ENCODE measurements around the gene SYNE4. TPM values are rescaled to one million over a fixed set of nuclear protein-coding genes. Genes with fewer than 3 reads are reported as not detected.

Gene SYNE4
- under 1 TPM in 3 of 4 donors, not detected in 1; 0.26 to 0.95 (median 0.57) TPM for total RNA-seq

- peaks cover 0 to 9% (median 0%) of the 10 kb centered on the region in 3 donors for H3K36me3 ChIP-seq
- H3K27ac ChIP-seq, result peak within 1 kb of the TSS; percentile 37 to 82 (median 78)
- DNase-seq, result no peak
- intact Hi-C loops (cut with DNase I), result no loop called here
- peak within 1 kb of the TSS; percentile 23 to 70 (median 47) for H3K4me3 ChIP-seq
- WGBS, 2 donors, result 61 to 64% methylated on average over 4 to 10 of the region's 19 CpGs
- H3K4me1 ChIP-seq, result peaks cover 10 to 32% (median 11%) of the 10 kb centered on the region in 3 donors
- TF ChIP-seq CTCF (IDR thresholded peaks at IDR 0.05), result no peak
- no peak for TF ChIP-seq POLR2A (IDR thresholded peaks at IDR 0.05)
- H3K27me3 ChIP-seq, result no peaks in the 10 kb centered on the region
- H3K9me3 ChIP-seq, result no peaks in the 10 kb centered on the region
These were observed at the start of gene SYNE4 for GRCh38 chr19:36008336-36008978. Gene SYNE4 (minus strand): TSS chr19:36008813. CDS start chr19:36008681, 132 bp downstream.

- peak within 1 kb of the TSS; percentile 94 to 99 (median 96) for H3K27ac ChIP-seq
- H3K36me3 ChIP-seq, result no peaks in the 10 kb centered on the region
- TF ChIP-seq POLR2A (IDR thresholded peaks at IDR 0.05) (peak in 1 of 4 donors; percentile 12), CTCF (IDR thresholded peaks at IDR 0.05) (peak in 1 of 6 experiments; percentile 4)
- intact Hi-C loops (cut with DNase I), result loop anchor here (10.0 kb wide), 1 partner anchor 60 kb away; the partner anchor contains the start of genes OVOL3, POLR2I and TBCB
- 2% methylated on average over 20 to 43 of the region's 76 CpGs for WGBS, 2 donors
- no peaks in the 10 kb centered on the region for H3K27me3 ChIP-seq
- H3K4me1 ChIP-seq, result peaks cover 12 to 30% (median 18%) of the 10 kb centered on the region in 3 donors
- peak; percentile 89 for DNase-seq
- peak within 1 kb of the TSS; percentile 61 to 90 (median 70) for H3K4me3 ChIP-seq
- no peaks in the 10 kb centered on the region for H3K9me3 ChIP-seq
These were observed 46.4 kb upstream of the SYNE4 start, which contains the start of gene WDR62 for GRCh38 chr19:36054733-36055686. Gene WDR62 (plus strand): TSS chr19:36054897. CDS start chr19:36054972, 75 bp downstream.

GRCh38 chr19:36054119-36054732 is 45.6 kb upstream of the SYNE4 start, which contains the start of gene THAP8:
Gene THAP8 (minus strand): TSS chr19:36054285. CDS start chr19:36054217, 68 bp downstream.
- intact Hi-C loops (cut with DNase I), result loop anchor here (10.0 kb wide), 1 partner anchor 61 kb away; the partner anchor contains the start of genes OVOL3, POLR2I and TBCB
- WGBS, 2 donors, result 0% methylated on average over 3 to 7 of the region's 56 CpGs
- Histone ChIP-seq H3K27me3 (no peaks in the 10 kb centered on the region), H3K27ac (peak within 1 kb of the TSS; percentile 94 to 99 (median 96)), H3K9me3 (no peaks in the 10 kb centered on the region), H3K4me3 (peak within 1 kb of the TSS; percentile 61 to 90 (median 70)), H3K4me1 (peaks cover 12 to 30% (median 18%) of the 10 kb centered on the region in 3 donors), H3K36me3 (no peaks in the 10 kb centered on the region)
- peak; percentile 98 for DNase-seq
- peak; percentile 26 to 69 (median 62) for TF ChIP-seq CTCF (IDR thresholded peaks at IDR 0.05)
- TF ChIP-seq POLR2A (IDR thresholded peaks at IDR 0.05), result peak in 2 of 4 donors; percentile 60 to 72

GRCh38 chr19:36051637-36052036 is 43.0 kb upstream of the SYNE4 start:
- TF ChIP-seq CTCF (IDR thresholded peaks at IDR 0.05), result no peak
- no peak for TF ChIP-seq POLR2A (IDR thresholded peaks at IDR 0.05)
- no peak for DNase-seq
- no peaks in the 10 kb centered on the region for H3K36me3 ChIP-seq
- no peaks in the 10 kb centered on the region for H3K27me3 ChIP-seq
- H3K27ac ChIP-seq, result peak overlapping the region in 2 of 4 donors; percentile 26 to 28
- intact Hi-C loops (cut with DNase I), result loop anchor here (10.0 kb wide), 1 partner anchor 63 kb away; the partner anchor contains the start of genes OVOL3, POLR2I and TBCB
- peaks cover 12 to 30% (median 18%) of the 10 kb centered on the region in 3 donors for H3K4me1 ChIP-seq
- H3K4me3 ChIP-seq, result no peak overlapping the region
- 96 to 98% methylated on average over 4 of the region's 4 CpGs for WGBS, 2 donors
- no peaks in the 10 kb centered on the region for H3K9me3 ChIP-seq
